Thyroid gland (tissue), 4 donors: Measurements from ENCODE around the gene RIT2.

Experiments
- POLR2A ChIP-seq, 2 donors: fragments of 450-650 bp; IDR thresholded peaks; one replicate each; pipeline ENCODE4 v1.6.1; 2017; ENCODE audit warnings: antibody characterized with exemption in 2 of 2, mild to moderate bottlenecking in 2 of 2, moderate library complexity in 1 of 2
- TF ChIP-seq, protein P1 (sequence below), 6 experiments: fragments of 200-600 bp in 3 of 6; fragments of 450-650 bp in 3 of 6; sonication (generic) in 3 of 6; IDR thresholded peaks; one replicate each; pipeline ENCODE4 v1.5.1; 2016 to 2019; ENCODE audit warnings: antibody characterized with exemption in 6 of 6, mild to moderate bottlenecking in 2 of 6, inconsistent platforms in 1 of 6, moderate library complexity in 1 of 6

DNA sequence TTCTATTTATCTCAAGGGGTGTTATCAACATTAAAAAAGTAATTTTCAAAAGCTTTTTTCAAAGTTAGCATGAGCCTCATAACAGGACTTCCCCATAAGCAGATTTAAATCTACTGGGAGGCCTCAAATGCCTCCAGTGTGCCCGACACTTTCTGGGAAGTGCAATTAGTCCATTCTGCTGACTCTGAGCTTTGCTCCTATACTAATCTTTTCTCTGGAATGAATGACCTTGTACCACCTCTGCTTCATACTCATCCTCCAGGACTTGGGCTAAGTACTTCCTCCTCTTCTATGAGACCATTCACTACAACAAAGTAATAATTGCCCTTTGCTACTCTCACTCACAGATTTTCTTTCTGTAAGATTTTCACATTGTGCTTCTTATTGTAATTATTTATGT lies 111.1 kb downstream of the RIT2 start:
- TF ChIP-seq POLR2A (IDR thresholded peaks at IDR 0.05): no peak
- TF ChIP-seq, protein P1, sequence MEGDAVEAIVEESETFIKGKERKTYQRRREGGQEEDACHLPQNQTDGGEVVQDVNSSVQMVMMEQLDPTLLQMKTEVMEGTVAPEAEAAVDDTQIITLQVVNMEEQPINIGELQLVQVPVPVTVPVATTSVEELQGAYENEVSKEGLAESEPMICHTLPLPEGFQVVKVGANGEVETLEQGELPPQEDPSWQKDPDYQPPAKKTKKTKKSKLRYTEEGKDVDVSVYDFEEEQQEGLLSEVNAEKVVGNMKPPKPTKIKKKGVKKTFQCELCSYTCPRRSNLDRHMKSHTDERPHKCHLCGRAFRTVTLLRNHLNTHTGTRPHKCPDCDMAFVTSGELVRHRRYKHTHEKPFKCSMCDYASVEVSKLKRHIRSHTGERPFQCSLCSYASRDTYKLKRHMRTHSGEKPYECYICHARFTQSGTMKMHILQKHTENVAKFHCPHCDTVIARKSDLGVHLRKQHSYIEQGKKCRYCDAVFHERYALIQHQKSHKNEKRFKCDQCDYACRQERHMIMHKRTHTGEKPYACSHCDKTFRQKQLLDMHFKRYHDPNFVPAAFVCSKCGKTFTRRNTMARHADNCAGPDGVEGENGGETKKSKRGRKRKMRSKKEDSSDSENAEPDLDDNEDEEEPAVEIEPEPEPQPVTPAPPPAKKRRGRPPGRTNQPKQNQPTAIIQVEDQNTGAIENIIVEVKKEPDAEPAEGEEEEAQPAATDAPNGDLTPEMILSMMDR (IDR thresholded peaks at IDR 0.05): no peak
